ENCODE data around the gene PANX2. TPM values are rescaled to one million over a fixed set of nuclear protein-coding genes. Genes with fewer than 3 reads are reported as not detected.

The PANX2 gene
- total and polyA plus RNA-seq, 2 of the 4 experiments (the other 2 are of a cell fraction) = 0.18 to 1.7 TPM

DNA sequence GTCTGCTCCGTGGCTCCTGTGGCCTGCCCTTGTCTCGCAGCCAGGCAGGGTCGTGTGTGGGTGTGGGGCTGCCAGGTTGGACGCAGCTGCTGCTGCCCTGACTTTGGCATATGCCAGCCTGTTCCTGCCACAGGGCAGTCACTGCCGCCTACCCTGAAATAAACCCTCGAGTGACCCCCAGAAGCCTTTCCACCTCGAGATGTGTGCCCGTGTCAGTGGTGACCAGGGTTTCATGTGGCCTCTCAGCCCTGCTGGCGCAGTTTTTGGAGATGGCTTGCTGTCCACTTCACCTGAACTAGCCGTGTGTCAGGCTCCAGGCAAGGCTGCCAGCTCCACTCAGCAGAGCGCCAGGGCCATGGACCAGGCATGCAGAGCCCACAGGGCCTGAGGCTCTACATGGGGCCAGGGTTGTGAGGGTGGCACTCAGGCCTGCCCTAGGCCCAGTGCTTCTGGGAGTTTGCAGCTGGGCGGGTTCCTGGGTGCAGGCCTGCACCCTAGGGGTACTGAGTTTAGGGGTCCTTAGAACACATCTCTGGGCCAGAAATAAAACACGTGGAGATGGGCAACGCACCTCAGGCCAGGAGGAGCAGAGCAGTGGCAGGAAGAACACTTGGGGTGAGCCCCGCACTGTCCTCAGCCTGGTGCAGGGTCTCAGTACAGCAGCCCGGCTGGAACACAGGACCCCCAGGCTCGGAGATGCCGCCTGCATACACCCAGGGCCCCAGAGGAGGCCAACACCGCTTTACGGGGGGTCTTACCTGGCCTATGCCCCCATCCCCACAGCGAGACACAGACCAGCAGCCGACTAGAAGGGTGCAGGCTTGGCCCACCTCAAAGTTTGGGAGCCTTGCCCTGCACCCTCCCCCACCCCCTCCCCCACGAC is 8.8 kb upstream of the PANX2 start:
- in situ Hi-C loops (cut with MboI; ENCODE audit: low sequenced_read_pairs) = no loop called here
- Histone ChIP-seq H3K27ac (ENCODE audit: insufficient read depth, low read length) (no peak overlapping the region), H3K23ac (ENCODE audit: low read depth, low read length) (no peak overlapping the region), H2AFZ (replicated peaks; ENCODE audit: low read length, poor library complexity) (no peak overlapping the region), H3K4ac (ENCODE audit: low read depth, low read length) (no peak overlapping the region), H2BK5ac (ENCODE audit: low read depth, low read length, poor library complexity, severe bottlenecking) (no peak overlapping the region), H3K9ac (ENCODE audit: low read depth, low read length) (no peak overlapping the region), H3K18ac (ENCODE audit: low read depth, low read length) (no peak overlapping the region), H3K36me3 (ENCODE audit: control insufficient read depth, insufficient read depth, low read length) (peaks cover 20% of the 10 kb centered on the region), H2AK9ac (replicated peaks; ENCODE audit: low read depth, low read length, poor library complexity) (no peak overlapping the region), H3K4me1 (ENCODE audit: control insufficient read depth, insufficient read depth, low read length) (no peaks in the 10 kb centered on the region), H3K79me1 (ENCODE audit: low read depth in 1 of 2, low read length in 2 of 2) (no peaks in the 10 kb centered on the region), H3K9me1 (ENCODE audit: insufficient read depth, low read length) (no peaks in the 10 kb centered on the region), H4K91ac (ENCODE audit: insufficient read depth, low read depth, low read length) (no peak overlapping the region), H3K4me2 (ENCODE audit: low read depth, low read length) (no peak overlapping the region), H2BK120ac (ENCODE audit: low read depth, low read length) (no peak overlapping the region), H3K14ac (replicated peaks; ENCODE audit: low read depth, low read length) (no peak overlapping the region), H2AK5ac (ENCODE audit: low read depth, low read length) (no peak overlapping the region), H4K8ac (ENCODE audit: low read depth in 2 of 2, low read length in 2 of 2) (no peak overlapping the region), H4K5ac (ENCODE audit: low read depth, low read length) (no peak overlapping the region), H4K20me1 (ENCODE audit: insufficient read depth, low read length) (no peaks in the 10 kb centered on the region), H3K27me3 (ENCODE audit: control insufficient read depth, insufficient read depth, low read length) (no peaks in the 10 kb centered on the region), H3K4me3 (ENCODE audit: insufficient read depth, low read depth, low read length) (no peak overlapping the region), H2BK20ac (ENCODE audit: low read depth, low read length) (no peak overlapping the region), H3K56ac (ENCODE audit: extremely low read depth, insufficient read depth, low read length) (no peak overlapping the region), H2BK15ac (ENCODE audit: low read depth, low read length) (no peak overlapping the region), H3K9me3 (ENCODE audit: control insufficient read depth, insufficient read depth, low read length) (no peaks in the 10 kb centered on the region)
- dilution Hi-C loops (cut with HindIII; ENCODE audit: low sequenced_read_pairs, unreplicated experiment) = no loop called here
- no peak for ATAC-seq (ENCODE audit: low read depth)
- no peak for DNase-seq
- no TSS peak for BruUV-seq (replicated peaks)
- 82% methylated on average over 10 of the region's 23 CpGs; no CpG with 5 or more reads in 1 of the 2 experiments for WGBS, 2 experiments (ENCODE audit: extremely low coverage in 2 of 2, insufficient read length in 1 of 2)
- intact Hi-C loops (cut with micrococcal nuclease) = no loop called here
- ChIA-PET CTCF (no interaction called here), POLR2A (ENCODE audit: unreplicated experiment) (no interaction called here)
- TF ChIP-seq MXI1 (IDR thresholded peaks at IDR 0.05; ENCODE audit: borderline replicate concordance, low read depth, low read length) (no peak), POLR2A (IDR thresholded peaks at IDR 0.05; ENCODE audit: low read depth, low read length) (no peak), RFX5 (IDR thresholded peaks at IDR 0.05; ENCODE audit: low read depth, low read length) (no peak), MAFK (IDR thresholded peaks at IDR 0.05; ENCODE audit: low read depth, low read length) (no peak), CEBPB (IDR thresholded peaks at IDR 0.05; ENCODE audit: low read depth, low read length) (no peak), ELK1 (IDR thresholded peaks at IDR 0.05; ENCODE audit: borderline replicate concordance, low read depth, low read length) (no peak), CTCF (conservative IDR thresholded peaks at IDR 0.05; ENCODE audit: low read depth, low read length) (no peak), RCOR1 (IDR thresholded peaks at IDR 0.05; ENCODE audit: insufficient replicate concordance, low read length) (no peak), MAZ (IDR thresholded peaks at IDR 0.05; ENCODE audit: borderline replicate concordance, low read depth, low read length) (no peak), RAD21 (IDR thresholded peaks at IDR 0.05; ENCODE audit: low read length) (no peak), BHLHE40 (IDR thresholded peaks at IDR 0.05; ENCODE audit: low read depth, low read length) (no peak), NFE2L2 (IDR thresholded peaks at IDR 0.05; ENCODE audit: low read depth, low read length) (no peak), SMC3 (IDR thresholded peaks at IDR 0.05; ENCODE audit: low read depth, low read length) (no peak), FOS (IDR thresholded peaks at IDR 0.05; ENCODE audit: low read depth, low read length) (no peak)
- TF ChIP-seq, protein P1, sequence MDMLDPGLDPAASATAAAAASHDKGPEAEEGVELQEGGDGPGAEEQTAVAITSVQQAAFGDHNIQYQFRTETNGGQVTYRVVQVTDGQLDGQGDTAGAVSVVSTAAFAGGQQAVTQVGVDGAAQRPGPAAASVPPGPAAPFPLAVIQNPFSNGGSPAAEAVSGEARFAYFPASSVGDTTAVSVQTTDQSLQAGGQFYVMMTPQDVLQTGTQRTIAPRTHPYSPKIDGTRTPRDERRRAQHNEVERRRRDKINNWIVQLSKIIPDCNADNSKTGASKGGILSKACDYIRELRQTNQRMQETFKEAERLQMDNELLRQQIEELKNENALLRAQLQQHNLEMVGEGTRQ (IDR thresholded peaks at IDR 0.05; ENCODE audit: low read depth, low read length) = no peak

Data from IMR-90 (cell line).